ENCODE results near the gene PPM1H. TPM values are rescaled to one million over a fixed set of nuclear protein-coding genes. Genes with fewer than 3 reads are reported as not detected.
A peak's percentile ranks its signal among the peaks of the same experiment; 100 is the strongest.

The PPM1H gene
- total RNA-seq, 1 experiment from 2014 or later = 12.0 TPM

DNA sequence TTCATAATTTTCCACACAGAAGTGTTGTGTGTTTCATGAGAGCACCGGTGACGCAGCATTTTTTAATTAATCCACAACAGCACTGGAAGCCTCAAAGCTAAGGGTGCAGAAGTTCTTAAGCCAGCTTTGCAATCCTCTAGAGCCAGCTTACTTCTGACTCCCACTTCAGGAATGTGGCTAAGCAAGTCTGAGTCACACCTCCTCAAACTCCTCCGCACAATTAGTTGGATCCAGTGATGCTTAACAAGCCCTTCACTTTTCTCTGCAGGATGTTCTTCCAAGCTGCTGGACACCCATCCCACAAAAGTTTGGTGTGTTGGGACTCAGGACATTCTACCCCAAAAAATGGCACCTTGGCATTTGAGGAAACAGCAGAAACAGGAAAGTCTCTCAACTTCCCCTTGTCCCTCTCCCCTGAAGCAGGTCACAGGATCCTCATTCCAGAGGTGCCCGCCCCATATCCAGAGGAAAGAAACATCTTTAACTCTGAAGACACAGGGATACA lies 210.0 kb downstream of the PPM1H start:
- Histone ChIP-seq H2AFZ (ENCODE audit: low read length) (no peak overlapping the region), H3K36me3 (ENCODE audit: low read depth, low read length) (no peaks in the 10 kb centered on the region), H3K4me1 (ENCODE audit: insufficient read depth, low read length) (peaks cover 55% of the 10 kb centered on the region), H3K4me3 (ENCODE audit: low read length) (peak overlapping the region; percentile 26; the same call in 1 of the 2 replicates), H3K79me2 (ENCODE audit: low read length) (no peaks in the 10 kb centered on the region), H3K4me2 (ENCODE audit: low read length) (peak overlapping the region; percentile 70), H4K20me1 (ENCODE audit: low read length) (no peaks in the 10 kb centered on the region), H3K9me2 (replicated peaks; ENCODE audit: low read length) (no peaks in the 10 kb centered on the region), H3K9me3 (ENCODE audit: low read length) (no peaks in the 10 kb centered on the region), H3K27ac (ENCODE audit: low read length) (peak overlapping the region; percentile 81), H3K9ac (ENCODE audit: low read length) (peak overlapping the region; percentile 23), H3K27me3 (ENCODE audit: low read length) (no peaks in the 10 kb centered on the region), H3F3A (ENCODE audit: low read length, unreplicated experiment) (peaks cover 3% of the 10 kb centered on the region)
- peak; percentile 92 for ATAC-seq
- peak; percentile 98 for DNase-seq
- intact Hi-C loops (cut with micrococcal nuclease) = loop anchor here (2.0 to 5.0 kb wide), 3 partner anchors 62 to 123 kb away; no protein-coding TSS in a partner anchor
- BruUV-seq (replicated peaks) = no TSS peak
- POLR2A ChIA-PET (ENCODE audit: unreplicated experiment) = interaction anchor here (0.5 to 0.6 kb wide), 3 partner anchors 13 to 545 kb away, joined by 3 to 11 read pairs (median 7); no protein-coding TSS in a partner anchor
- TF ChIP-seq EZH2phosphoT487 (IDR thresholded peaks at IDR 0.05; ENCODE audit: borderline replicate concordance, low read length) (no peak), CTCF (conservative IDR thresholded peaks at IDR 0.05; ENCODE audit: low read depth, low read length) (no peak), EZH2 (IDR thresholded peaks at IDR 0.05; ENCODE audit: low read length, unreplicated experiment) (no peak)
- CTCF ChIA-PET = no interaction called here

DNA sequence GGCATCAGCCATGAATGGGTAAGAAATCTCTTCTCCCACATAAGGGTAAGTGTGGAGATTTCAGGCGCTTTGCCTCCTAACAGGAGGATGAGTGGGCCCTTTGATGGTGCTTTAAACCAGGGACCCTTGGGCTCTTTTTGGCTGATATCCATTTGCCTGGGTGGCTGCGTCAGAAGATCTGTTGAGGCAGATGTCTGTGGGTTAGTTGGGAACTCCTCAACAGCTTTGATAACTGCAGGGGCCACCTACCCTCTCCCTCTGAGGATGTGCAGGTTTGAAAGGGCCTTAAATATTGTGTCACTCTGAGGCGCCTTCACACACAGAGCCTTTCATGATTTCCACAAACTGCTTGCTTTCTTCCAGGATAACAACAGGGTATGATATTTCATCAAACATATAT lies 210.7 kb downstream of the PPM1H start:
- no peak for TF ChIP-seq EZH2 (IDR thresholded peaks at IDR 0.05; ENCODE audit: low read length, unreplicated experiment)
- TF ChIP-seq CTCF (conservative IDR thresholded peaks at IDR 0.05; ENCODE audit: low read depth, low read length) = no peak
- no peak for TF ChIP-seq EZH2phosphoT487 (IDR thresholded peaks at IDR 0.05; ENCODE audit: borderline replicate concordance, low read length)
- ChIA-PET CTCF (no interaction called here), POLR2A (ENCODE audit: unreplicated experiment) (interaction anchor here (0.5 to 0.6 kb wide), 4 partner anchors 14 to 1902 kb away, joined by 3 to 11 read pairs (median 5); no protein-coding TSS in a partner anchor)
- Histone ChIP-seq H3K36me3 (ENCODE audit: low read depth, low read length) (0 out of 2 replicates have a peak, but pooled peaks cover 4% of the 10 kb centered on the region), H3K4me1 (ENCODE audit: insufficient read depth, low read length) (peaks cover 55% of the 10 kb centered on the region), H3K4me2 (ENCODE audit: low read length) (peak overlapping the region; percentile 70), H3K27me3 (ENCODE audit: low read length) (no peaks in the 10 kb centered on the region), H3K4me3 (ENCODE audit: low read length) (no peak overlapping the region), H3F3A (ENCODE audit: low read length, unreplicated experiment) (peaks cover 3% of the 10 kb centered on the region), H3K9ac (ENCODE audit: low read length) (peak overlapping the region; percentile 23), H3K27ac (ENCODE audit: low read length) (peak overlapping the region; percentile 81), H3K79me2 (ENCODE audit: low read length) (no peaks in the 10 kb centered on the region), H2AFZ (ENCODE audit: low read length) (no peak overlapping the region), H4K20me1 (ENCODE audit: low read length) (no peaks in the 10 kb centered on the region), H3K9me3 (ENCODE audit: low read length) (no peaks in the 10 kb centered on the region), H3K9me2 (replicated peaks; ENCODE audit: low read length) (no peaks in the 10 kb centered on the region)
- DNase-seq (no peak), ATAC-seq (no peak)
- no TSS peak for BruUV-seq (replicated peaks)
- intact Hi-C loops (cut with micrococcal nuclease) = loop anchor here (2.0 to 5.0 kb wide), 2 partner anchors 62 to 63 kb away; no protein-coding TSS in a partner anchor
